Tibial nerve (tissue), 4 donors: Measurements from ENCODE around the gene ARCN1. TPM values are rescaled to one million over a fixed set of nuclear protein-coding genes. Genes with fewer than 3 reads are reported as not detected.

Experiments used
- DNase-seq, 2 donors: peaks; one replicate each; pipeline ENCODE4 v3.0.0-alpha.2; 2019; ENCODE audit warnings: low spot score in 2 of 2
- H3K27ac ChIP-seq, 4 donors: fragments of 200-600 bp; sonication (generic) in 3 of 4; one replicate each; pipeline ENCODE4 v1.5.1; 2017 to 2019; ENCODE audit warnings: mild to moderate bottlenecking in 1 of 4
- H3K27me3 ChIP-seq, 2 donors: fragments of 200-600 bp; sonication (generic) in 1 of 2; one replicate each; pipeline versions ENCODE4 v1.5.1 to v1.6.0; 2017 to 2019
- H3K36me3 ChIP-seq, 3 donors: fragments of 200-600 bp; sonication (generic); one replicate each; pipeline ENCODE4 v1.5.1; 2018 to 2019
- H3K4me1 ChIP-seq, 4 donors: fragments of 200-600 bp; sonication (generic) in 3 of 4; one replicate each; pipeline ENCODE4 v1.5.1; 2017 to 2019
- H3K4me3 ChIP-seq, 4 donors: fragments of 200-600 bp; sonication (generic) in 3 of 4; one replicate each; pipeline ENCODE4 v1.5.1; 2017 to 2019; ENCODE audit warnings: mild to moderate bottlenecking in 1 of 4, moderate library complexity in 1 of 4
- H3K9me3 ChIP-seq, 4 donors: fragments of 200-600 bp; sonication (generic) in 3 of 4; one replicate each; pipeline ENCODE4 v1.5.1; 2017 to 2019
- EP300 ChIP-seq, 2 donors: sonication (generic); formaldehyde crosslinking; IDR thresholded peaks; one replicate each; pipeline ENCODE4 v1.6.1; 2017; ENCODE audit warnings: antibody characterized with exemption in 2 of 2, mild to moderate bottlenecking in 1 of 2
- POLR2A ChIP-seq, 2 donors: fragments of 450-650 bp; IDR thresholded peaks; one replicate each; pipeline ENCODE4 v1.6.1; 2017; ENCODE audit warnings: antibody characterized with exemption in 2 of 2, mild to moderate bottlenecking in 2 of 2, moderate library complexity in 2 of 2
- WGBS, 2 donors: methylation state at CpG; one replicate each; pipeline ENCODE4 v1.1.5; 2018; 5-methylcytosine and 5-hydroxymethylcytosine counted together
- total RNA-seq, 4 donors: library from RNA; depleted of rRNA; stranded (reverse); fragments of >200 nt; gene quantifications; one replicate each; pipeline ENCODE4 v1.1.0, GENCODE V29; 2016
- TF ChIP-seq, protein P1 (sequence below), 5 experiments: fragments of 200-600 bp in 3 of 5; fragments of 450-650 bp in 2 of 5; sonication (generic) in 3 of 5; IDR thresholded peaks; one replicate each; pipeline ENCODE4 v1.5.1; 2016 to 2019; ENCODE audit warnings: antibody characterized with exemption in 5 of 5, mild to moderate bottlenecking in 3 of 5, moderate library complexity in 2 of 5

The ARCN1 gene
- total RNA-seq, 4 donors from 2014 or later, result 74.3 to 94.8 (median 88.5) TPM

DNA sequence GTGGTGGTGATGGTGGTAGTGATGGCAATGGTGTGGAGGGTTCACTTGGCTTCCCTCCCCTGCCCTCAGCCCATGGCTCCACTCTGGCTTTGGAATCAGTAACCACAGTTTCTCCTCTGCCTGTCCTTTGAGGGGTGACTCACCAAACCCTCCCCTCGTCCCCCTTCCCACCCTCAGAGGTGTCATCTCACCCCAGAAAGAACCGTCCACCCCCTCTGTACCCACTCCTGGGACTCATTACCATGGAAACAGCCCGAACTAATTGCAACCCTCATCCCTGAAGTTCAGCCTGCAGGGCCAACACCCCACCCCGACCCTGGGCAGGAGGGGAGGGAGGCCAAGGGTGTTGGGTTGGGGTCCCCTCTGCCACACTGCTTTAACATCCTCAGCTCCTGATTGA lies 61.8 kb downstream of the ARCN1 start:
- H3K36me3 ChIP-seq, result peaks cover 0 to 91% (median 7%) of the 10 kb centered on the region in 3 donors
- peaks cover 4 to 81% (median 39%) of the 10 kb centered on the region in 4 donors for H3K4me1 ChIP-seq
- WGBS, 2 donors, result 17 to 36% methylated on average over 4 of the region's 4 CpGs
- H3K9me3 ChIP-seq, result no peaks in the 10 kb centered on the region
- H3K4me3 ChIP-seq, result no peak overlapping the region
- TF ChIP-seq, protein P1, sequence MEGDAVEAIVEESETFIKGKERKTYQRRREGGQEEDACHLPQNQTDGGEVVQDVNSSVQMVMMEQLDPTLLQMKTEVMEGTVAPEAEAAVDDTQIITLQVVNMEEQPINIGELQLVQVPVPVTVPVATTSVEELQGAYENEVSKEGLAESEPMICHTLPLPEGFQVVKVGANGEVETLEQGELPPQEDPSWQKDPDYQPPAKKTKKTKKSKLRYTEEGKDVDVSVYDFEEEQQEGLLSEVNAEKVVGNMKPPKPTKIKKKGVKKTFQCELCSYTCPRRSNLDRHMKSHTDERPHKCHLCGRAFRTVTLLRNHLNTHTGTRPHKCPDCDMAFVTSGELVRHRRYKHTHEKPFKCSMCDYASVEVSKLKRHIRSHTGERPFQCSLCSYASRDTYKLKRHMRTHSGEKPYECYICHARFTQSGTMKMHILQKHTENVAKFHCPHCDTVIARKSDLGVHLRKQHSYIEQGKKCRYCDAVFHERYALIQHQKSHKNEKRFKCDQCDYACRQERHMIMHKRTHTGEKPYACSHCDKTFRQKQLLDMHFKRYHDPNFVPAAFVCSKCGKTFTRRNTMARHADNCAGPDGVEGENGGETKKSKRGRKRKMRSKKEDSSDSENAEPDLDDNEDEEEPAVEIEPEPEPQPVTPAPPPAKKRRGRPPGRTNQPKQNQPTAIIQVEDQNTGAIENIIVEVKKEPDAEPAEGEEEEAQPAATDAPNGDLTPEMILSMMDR (IDR thresholded peaks at IDR 0.05), result no peak
- TF ChIP-seq EP300 (IDR thresholded peaks at IDR 0.05) (no peak), POLR2A (IDR thresholded peaks at IDR 0.05) (no peak)
- H3K27ac ChIP-seq, result peak overlapping the region; percentile 57 to 89 (median 82)
- no peak for DNase-seq
- H3K27me3 ChIP-seq, result no peaks in the 10 kb centered on the region

DNA sequence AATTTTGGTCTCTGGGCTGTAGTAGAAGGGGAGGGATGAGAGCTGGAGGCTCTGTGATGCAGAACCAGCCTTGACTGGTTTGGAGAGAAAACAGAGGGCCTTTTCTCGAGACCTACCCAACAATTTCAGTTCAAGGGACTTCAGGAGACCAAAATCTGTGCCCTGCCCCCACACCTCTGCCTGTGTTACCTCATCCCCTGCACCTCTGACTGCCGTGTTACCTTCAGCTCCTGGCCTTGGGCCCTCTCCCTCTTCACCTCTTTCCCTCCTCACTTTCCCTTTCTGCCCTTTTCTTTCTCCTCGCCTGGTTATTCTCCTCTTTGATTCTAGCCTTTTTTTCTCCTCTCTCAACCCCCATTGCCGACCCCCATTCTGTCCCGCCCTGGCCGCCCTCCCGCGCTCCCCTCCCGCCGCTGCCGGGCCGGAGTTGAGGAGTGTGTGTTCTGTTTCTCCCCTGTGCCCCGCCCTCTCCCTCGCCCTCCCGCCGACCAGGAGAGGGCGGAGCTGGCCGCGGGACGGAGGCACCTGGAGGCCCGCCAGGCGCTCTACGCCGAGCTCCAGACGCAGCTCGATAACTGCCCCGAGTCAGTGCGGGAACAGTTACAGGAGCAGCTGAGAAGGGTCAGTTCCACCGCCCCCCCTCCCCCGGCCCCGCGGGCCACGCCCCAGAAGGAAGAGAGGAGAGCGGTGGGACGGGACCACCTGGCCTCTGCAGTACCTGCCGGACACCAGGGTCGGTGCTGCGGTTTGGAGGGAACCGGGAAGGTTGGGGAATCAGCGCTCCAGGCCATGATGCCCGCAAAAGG lies 62.4 kb downstream of the ARCN1 start:
- Histone ChIP-seq H3K27me3 (no peaks in the 10 kb centered on the region), H3K4me3 (peak overlapping the region in 2 of 4 donors; percentile 10 to 18), H3K9me3 (no peaks in the 10 kb centered on the region), H3K27ac (peak overlapping the region; percentile 57 to 89 (median 82)), H3K4me1 (peaks cover 4 to 75% (median 37%) of the 10 kb centered on the region in 4 donors), H3K36me3 (peaks cover 0 to 91% (median 7%) of the 10 kb centered on the region in 3 donors)
- WGBS, 2 donors, result 13 to 23% methylated on average over 38 to 40 of the region's 41 CpGs
- DNase-seq, result peak; percentile 60 to 69
- TF ChIP-seq, protein P1 (IDR thresholded peaks at IDR 0.05), result peak in 3 of 5 experiments; percentile 21 to 45 (median 42)
- TF ChIP-seq POLR2A (IDR thresholded peaks at IDR 0.05) (no peak), EP300 (IDR thresholded peaks at IDR 0.05) (peak in 1 of 2 donors; percentile 59)

DNA sequence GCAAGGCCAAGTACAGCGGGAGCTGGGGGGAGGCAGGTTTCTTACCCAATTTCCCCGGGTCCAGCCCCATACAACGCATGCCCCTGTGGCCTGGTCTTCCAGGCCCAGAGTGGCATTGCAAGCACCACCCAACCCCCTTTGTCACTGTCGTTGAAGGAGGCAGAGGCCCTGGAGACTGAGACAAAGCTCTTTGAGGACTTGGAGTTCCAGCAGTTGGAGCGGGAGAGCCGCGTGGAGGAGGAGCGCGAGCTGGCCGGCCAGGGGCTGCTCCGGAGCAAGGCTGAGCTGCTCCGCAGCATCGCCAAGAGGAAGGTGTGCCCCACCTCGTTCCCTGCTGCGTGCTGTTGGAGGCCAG lies 63.0 kb downstream of the ARCN1 start:
- Histone ChIP-seq H3K36me3 (peaks cover 0 to 91% (median 7%) of the 10 kb centered on the region in 3 donors), H3K27ac (peak overlapping the region; percentile 57 to 89 (median 82)), H3K9me3 (no peaks in the 10 kb centered on the region), H3K4me1 (peaks cover 4 to 72% (median 37%) of the 10 kb centered on the region in 4 donors), H3K4me3 (peak overlapping the region in 2 of 4 donors; percentile 10 to 18), H3K27me3 (no peaks in the 10 kb centered on the region)
- no peak for DNase-seq
- WGBS, 2 donors, result 21 to 28% methylated on average over 12 to 15 of the region's 15 CpGs
- TF ChIP-seq POLR2A (IDR thresholded peaks at IDR 0.05) (peak in 1 of 2 donors; percentile 32), EP300 (IDR thresholded peaks at IDR 0.05) (no peak)

DNA sequence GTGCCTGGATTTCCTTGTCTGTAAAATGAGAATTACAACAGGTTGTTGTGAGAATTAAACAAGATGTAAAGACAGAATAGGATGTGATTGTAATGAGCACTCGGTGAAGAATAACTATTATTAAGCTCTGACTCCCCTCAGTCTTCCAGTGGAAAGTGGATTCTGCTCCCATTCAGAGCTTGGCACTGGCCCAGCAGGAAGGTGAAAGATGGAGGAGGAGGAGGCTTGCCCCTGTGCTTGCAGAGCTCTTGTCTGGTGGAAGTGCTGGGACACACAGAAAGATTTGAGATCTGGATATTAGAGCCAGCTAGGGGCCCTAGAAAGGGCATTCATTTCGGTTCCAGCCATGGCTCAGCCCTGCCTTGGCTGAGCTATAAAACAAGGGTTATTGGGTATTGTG lies 63.4 kb downstream of the ARCN1 start:
- Histone ChIP-seq H3K4me3 (no peak overlapping the region), H3K27ac (peak overlapping the region; percentile 57 to 89 (median 82))
- TF ChIP-seq POLR2A (IDR thresholded peaks at IDR 0.05), result no peak
- TF ChIP-seq, protein P1 (IDR thresholded peaks at IDR 0.05), result no peak
- TF ChIP-seq EP300 (IDR thresholded peaks at IDR 0.05), result no peak

DNA sequence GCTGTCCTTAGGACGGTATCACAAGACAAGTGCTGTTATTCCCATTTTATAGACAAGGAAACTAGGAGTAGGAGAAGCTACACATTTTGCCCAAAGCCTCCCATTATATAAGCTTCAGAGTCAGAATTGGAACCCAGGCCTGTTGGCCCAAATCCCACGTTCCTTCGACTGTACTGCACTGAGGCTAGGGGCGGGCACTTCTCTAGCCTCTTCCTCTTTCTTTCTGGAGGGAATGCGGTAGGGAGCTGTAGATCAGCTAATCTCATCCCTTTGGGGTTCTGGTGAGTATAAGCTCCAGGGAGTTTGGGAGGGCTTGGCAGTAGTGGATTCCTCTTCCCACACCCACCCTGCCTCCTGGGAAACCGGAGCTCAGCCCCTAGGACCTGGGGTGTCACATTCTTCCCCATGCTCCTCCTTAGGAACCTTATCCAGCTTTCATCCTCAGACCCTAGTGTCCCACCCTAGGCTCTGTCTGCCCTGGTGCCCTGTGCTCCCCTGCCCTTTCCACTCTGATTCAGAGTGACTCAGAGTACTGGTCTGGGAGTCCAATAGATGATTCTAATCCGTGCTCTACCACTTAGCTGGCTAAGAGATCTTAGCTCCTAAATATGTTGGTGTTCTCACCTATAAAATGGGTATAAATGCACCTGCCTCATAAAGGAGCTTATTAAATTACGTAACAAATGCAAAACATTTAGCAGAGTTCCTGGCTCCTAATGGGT lies 64.5 kb downstream of the ARCN1 start:
- Histone ChIP-seq H3K4me3 (no peak overlapping the region), H3K9me3 (no peaks in the 10 kb centered on the region), H3K27me3 (no peaks in the 10 kb centered on the region), H3K36me3 (peaks cover 0 to 91% (median 7%) of the 10 kb centered on the region in 3 donors), H3K4me1 (peaks cover 4 to 71% (median 41%) of the 10 kb centered on the region in 4 donors), H3K27ac (peak overlapping the region in 2 of 4 donors; percentile 67 to 88)
- DNase-seq, result no peak
- TF ChIP-seq, protein P1 (IDR thresholded peaks at IDR 0.05), result no peak
- TF ChIP-seq POLR2A (IDR thresholded peaks at IDR 0.05) (no peak), EP300 (IDR thresholded peaks at IDR 0.05) (no peak)
- WGBS, 2 donors, result 47 to 65% methylated on average over 8 of the region's 8 CpGs

More for the DNA sequence above, 63.4 kb downstream of the ARCN1 start:
- Histone ChIP-seq H3K36me3 (peaks cover 0 to 91% (median 7%) of the 10 kb centered on the region in 3 donors), H3K4me1 (peaks cover 4 to 72% (median 37%) of the 10 kb centered on the region in 4 donors), H3K9me3 (no peaks in the 10 kb centered on the region), H3K27me3 (no peaks in the 10 kb centered on the region)
- 40 to 42% methylated on average over 2 of the region's 2 CpGs for WGBS, 2 donors
- DNase-seq, result no peak
